HepG2 (cell line): Measurements from ENCODE around the gene PLRG1. TPM values are rescaled to one million over a fixed set of nuclear protein-coding genes. Genes with fewer than 3 reads are reported as not detected.
A peak's percentile ranks its signal among the peaks of the same experiment; 100 is the strongest.

Source experiments
- CREM ChIP-seq, 2 experiments: sonication (generic) in 1 of 2; formaldehyde crosslinking in 1 of 2; IDR thresholded peaks; 2 replicates each; pipeline versions ENCODE4 v1.4.0 to v1.6.1; 2016 to 2020; ENCODE audit warnings: antibody characterized with exemption in 1 of 2, mild to moderate bottlenecking in 1 of 2, missing genetic modification reagents in 1 of 2
- DMAP1 ChIP-seq: IDR thresholded peaks from 2 replicates; pipeline ENCODE4 v1.6.1; 2016
- GMEB2 ChIP-seq: IDR thresholded peaks from 2 replicates; pipeline ENCODE4 v1.6.1; 2016; ENCODE audit warnings: missing biosample characterization, missing genetic modification reagents, low read depth
- HNF4G ChIP-seq, 2 experiments: sonication (generic) in 1 of 2; formaldehyde crosslinking in 1 of 2; IDR thresholded peaks; 2 replicates each; pipeline versions ENCODE4 v1.4.0 to v1.6.1; 2011 to 2020; ENCODE audit warnings: borderline replicate concordance in 2 of 2, low read depth in 2 of 2, mild to moderate bottlenecking in 2 of 2, low read length in 1 of 2, missing genetic modification reagents in 1 of 2, moderate library complexity in 1 of 2
- IRX3 ChIP-seq: sonication (generic); formaldehyde crosslinking; IDR thresholded peaks from 2 replicates; pipeline ENCODE4 v1.8.1; 2023; ENCODE audit warnings: mild to moderate bottlenecking, low read depth, missing genetic modification reagents, borderline replicate concordance
- KDM2A ChIP-seq: sonication (generic); formaldehyde crosslinking; IDR thresholded peaks from 2 replicates; pipeline ENCODE4 v1.4.0; 2020; ENCODE audit warnings: low read depth, missing genetic modification reagents, borderline replicate concordance
- NR1H2 ChIP-seq: sonication (generic); formaldehyde crosslinking; IDR thresholded peaks from 2 replicates; pipeline ENCODE4 v1.8.1; 2022; ENCODE audit warnings: low read depth, missing genetic modification reagents, borderline replicate concordance
- NR2F6 ChIP-seq, 2 experiments: IDR thresholded peaks; 2 replicates each; pipeline ENCODE4 v1.6.1; 2016; ENCODE audit warnings: antibody characterized with exemption in 1 of 2, mild to moderate bottlenecking in 1 of 2
- PAX8 ChIP-seq: sonication (generic); formaldehyde crosslinking; IDR thresholded peaks from 2 replicates; pipeline ENCODE4 v1.8.0; 2022; ENCODE audit warnings: mild to moderate bottlenecking, missing genetic modification reagents, borderline replicate concordance
- SNRNP70 ChIP-seq: fragments of 200-400 bp; formaldehyde crosslinking; IDR thresholded peaks from 2 replicates; pipeline ENCODE4 v1.6.1; 2017; ENCODE audit warnings: mild to moderate bottlenecking, low read depth, low read length, moderate library complexity
- TFAP4 ChIP-seq: sonication (generic); IDR thresholded peaks from 2 replicates; pipeline ENCODE4 v1.6.1; 2016; ENCODE audit warnings: low read depth, borderline replicate concordance
- YEATS4 ChIP-seq: sonication (generic); formaldehyde crosslinking; IDR thresholded peaks from 2 replicates; pipeline ENCODE4 v1.4.0; 2020; ENCODE audit warnings: missing genetic modification reagents, borderline replicate concordance
- ZBTB43 ChIP-seq: sonication (generic); formaldehyde crosslinking; conservative IDR thresholded peaks from 2 replicates; pipeline ENCODE4 v1.4.0; 2020; ENCODE audit warnings: missing genetic modification reagents
- ZFP62 ChIP-seq: sonication (generic); formaldehyde crosslinking; IDR thresholded peaks from 2 replicates; pipeline ENCODE4 v1.4.0; 2020; ENCODE audit warnings: missing genetic modification reagents
- ZNF12 ChIP-seq: sonication (generic); formaldehyde crosslinking; IDR thresholded peaks from 2 replicates; pipeline ENCODE4 v1.5.0; 2020; ENCODE audit warnings: missing genetic modification reagents
- ZNF609 ChIP-seq: sonication (generic); formaldehyde crosslinking; IDR thresholded peaks from 2 replicates; pipeline ENCODE4 v1.4.0; 2020; ENCODE audit warnings: mild to moderate bottlenecking, missing genetic modification reagents, borderline replicate concordance
- ZNF674 ChIP-seq: sonication (generic); formaldehyde crosslinking; IDR thresholded peaks from 2 replicates; pipeline ENCODE4 v1.5.0; 2020; ENCODE audit warnings: low read depth, mild to moderate bottlenecking, missing genetic modification reagents
- ZNF850 ChIP-seq: sonication (generic); formaldehyde crosslinking; conservative IDR thresholded peaks from 2 replicates; pipeline ENCODE4 v1.9.0; 2021; ENCODE audit warnings: mild to moderate bottlenecking, missing genetic modification reagents
- polyA plus RNA-seq, 8 experiments: library from polyadenylated mRNA; depleted of rRNA in 3 of 8; stranded (reverse) in 7 of 8; unstranded in 1 of 8; fragments of >200 nt; fragmentation: Illumina TruSeq in 4 of 8; extraction: Trizol in 4 of 8; gene quantifications; 2 replicates each; pipeline versions ENCODE4 v1.2.1 to v1.2.3, GENCODE V29; 2011 to 2016; ENCODE audit warnings: low read depth in 4 of 8, missing spikeins in 1 of 8, mixed read lengths in 1 of 8; ENCODE audit not compliant: insufficient read depth in 1 of 8
- total RNA-seq, 5 experiments: library from RNA; depleted of rRNA; stranded (reverse); fragments of >200 nt; fragmentation: Illumina TruSeq; extraction: Trizol; gene quantifications; 2 replicates each; pipeline ENCODE4 v1.2.3, GENCODE V29; 2016; ENCODE audit warnings: low read depth in 1 of 5

Gene PLRG1
- total and polyA plus RNA-seq, 2 of the 13 experiments (the other 11 are each of a cell fraction or from before 2014, with no cell fraction given), result 77.3 to 110 TPM

GRCh38 chr4:154549894-154550790 is at the start of gene PLRG1 (continued):
- TF ChIP-seq TFAP4 (peak; percentile 96), DMAP1 (CRISPR knock-in tag) (peak; percentile 19; the same call in 1 of the 2 replicates), ZNF12 (CRISPR knock-in tag) (no peak), NR2F6 (IDR thresholded peaks at IDR 0.05) (no peak), NR2F6 (CRISPR knock-in tag; IDR thresholded peaks at IDR 0.05) (no peak), CREM (IDR thresholded peaks at IDR 0.05) (peak; percentile 67), CREM (CRISPR knock-in tag; IDR thresholded peaks at IDR 0.05) (no peak), HNF4G (IDR thresholded peaks at IDR 0.05; ENCODE audit: borderline replicate concordance, low read depth, low read length) (no peak), HNF4G (CRISPR knock-in tag; IDR thresholded peaks at IDR 0.05; ENCODE audit: borderline replicate concordance, low read depth) (no peak), IRX3 (CRISPR knock-in tag) (no peak), ZNF850 (CRISPR knock-in tag) (no peak), ZFP62 (CRISPR knock-in tag) (no peak), SNRNP70 (no peak), NR1H2 (CRISPR knock-in tag) (no peak; the same call in 1 of the 2 replicates), YEATS4 (CRISPR knock-in tag) (peak; percentile 47; the same call in 1 of the 2 replicates), PAX8 (CRISPR knock-in tag) (no peak), ZNF674 (no peak), KDM2A (CRISPR knock-in tag) (peak; percentile 80; the same call in 1 of the 2 replicates), ZBTB43 (CRISPR knock-in tag) (0 out of 2 replicates have a peak, but pooled peaks have one; percentile 39), GMEB2 (CRISPR knock-in tag) (no peak), ZNF609 (CRISPR knock-in tag) (no peak)
